ENCODE measurements around the gene ALDH6A1. TPM values are rescaled to one million over a fixed set of nuclear protein-coding genes. Genes with fewer than 3 reads are reported as not detected.

ALDH6A1 gene
- total and polyA plus RNA-seq, 2 of the 13 experiments (the other 11 are each of a cell fraction or from before 2014, with no cell fraction given) = 26.9 to 49.9 TPM

GRCh38 chr14:74084277-74085046 is at the start of gene ALDH6A1, which contains the start of gene LIN52 (continued):
- peak; percentile 44; the same call in 1 of the 2 replicates for TF ChIP-seq TRIM22 (IDR thresholded peaks at IDR 0.05)
- TF ChIP-seq TAF1 (CRISPR knock-in tag; IDR thresholded peaks at IDR 0.05) = peak; percentile 95
- TF ChIP-seq MYNN (CRISPR knock-in tag; IDR thresholded peaks at IDR 0.05; ENCODE audit: low read depth) = 0 out of 2 replicates have a peak, but pooled peaks have one; percentile 37
- TF ChIP-seq KMT2B (CRISPR knock-in tag; IDR thresholded peaks at IDR 0.05) = peak; percentile 33; the same call in 1 of the 2 replicates
- peak; percentile 98; the same call in 1 of the 2 replicates for TF ChIP-seq KLF15 (CRISPR knock-in tag; IDR thresholded peaks at IDR 0.05; ENCODE audit: borderline replicate concordance)
- no peak for TF ChIP-seq ZNF724P (CRISPR knock-in tag; IDR thresholded peaks at IDR 0.05; ENCODE audit: borderline replicate concordance)
- peak; percentile 41; the same call in 1 of the 2 replicates for TF ChIP-seq ARNT2 (CRISPR knock-in tag; IDR thresholded peaks at IDR 0.05; ENCODE audit: low read depth)
- TF ChIP-seq ZNF33A (CRISPR knock-in tag; IDR thresholded peaks at IDR 0.05; ENCODE audit: borderline replicate concordance) = no peak
- peak; percentile 93; the same call in 1 of the 2 replicates for TF ChIP-seq GTF2F1 (IDR thresholded peaks at IDR 0.05; ENCODE audit: low read length)
- TF ChIP-seq ZNF572 (CRISPR knock-in tag; IDR thresholded peaks at IDR 0.05) = no peak
- TF ChIP-seq ATF7-NPFF (CRISPR knock-in tag; IDR thresholded peaks at IDR 0.05; ENCODE audit: low read depth) = peak; percentile 61; the same call in 1 of the 2 replicates
- no peak for TF ChIP-seq DNMT1 (CRISPR knock-in tag; IDR thresholded peaks at IDR 0.05)
- peak; percentile 30; the same call in 1 of the 2 replicates for TF ChIP-seq ZNF614 (CRISPR knock-in tag; IDR thresholded peaks at IDR 0.05; ENCODE audit: borderline replicate concordance)
- TF ChIP-seq THRA (CRISPR knock-in tag; IDR thresholded peaks at IDR 0.05; ENCODE audit: borderline replicate concordance) = 0 out of 2 replicates have a peak, but pooled peaks have one; percentile 22
- TF ChIP-seq MXD4 (CRISPR knock-in tag; IDR thresholded peaks at IDR 0.05) = peak; percentile 73
- peak; percentile 74; the same call in 1 of the 2 replicates for TF ChIP-seq EEA1 (CRISPR knock-in tag; IDR thresholded peaks at IDR 0.05; ENCODE audit: borderline replicate concordance)
- 0 out of 2 replicates have a peak, but pooled peaks have one; percentile 46 for TF ChIP-seq ZHX2 (IDR thresholded peaks at IDR 0.05; ENCODE audit: low read depth)
- TF ChIP-seq ZHX2 (CRISPR knock-in tag; IDR thresholded peaks at IDR 0.05; ENCODE audit: borderline replicate concordance) = no peak
- peak; percentile 68; the same call in 1 of the 2 replicates for TF ChIP-seq TBX2 (CRISPR knock-in tag; IDR thresholded peaks at IDR 0.05; ENCODE audit: borderline replicate concordance)
- TF ChIP-seq ZNF777 (CRISPR knock-in tag; IDR thresholded peaks at IDR 0.05) = peak; percentile 69; the same call in 1 of the 2 replicates
- peak; percentile 50; the same call in 1 of the 2 replicates for TF ChIP-seq ELF1 (CRISPR knock-in tag; IDR thresholded peaks at IDR 0.05)

All from HepG2 (cell line).